ENCODE measurements around the gene LGI1.

The LGI1 gene

DNA sequence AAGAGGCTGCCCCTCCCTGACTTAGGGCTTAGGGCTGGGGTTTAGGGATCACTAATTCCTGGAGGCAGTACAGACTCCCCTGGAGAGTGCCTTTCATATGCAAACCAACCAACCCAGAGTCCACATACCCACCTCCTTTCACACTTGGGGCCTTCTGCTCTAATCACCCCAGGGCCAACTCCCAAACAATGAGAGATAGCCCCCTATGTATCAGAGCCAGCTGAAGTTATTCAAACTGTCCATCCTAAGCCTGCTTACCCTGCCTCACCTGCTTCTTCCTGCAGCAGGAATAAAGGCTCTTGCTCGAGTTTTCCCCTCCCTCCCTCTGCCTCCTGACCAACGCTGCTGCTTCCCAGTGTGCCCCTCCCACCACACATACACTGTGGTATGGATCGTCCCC lies 84.2 kb downstream of the LGI1 start:
- no peaks in the 10 kb centered on the region for H3K36me3 ChIP-seq
- H3K4me2 ChIP-seq: no peak overlapping the region
- TF ChIP-seq Cebpa-rat (IDR thresholded peaks at IDR 0.05): no peak

GRCh38 chr10:93844979-93845626 lies 87.4 kb downstream of the LGI1 start:
- H3K27me3 ChIP-seq: no peaks in the 10 kb centered on the region
- no peak overlapping the region for H3K4me3 ChIP-seq
- no peak overlapping the region for H3K9ac ChIP-seq
- H3K4me2 ChIP-seq: no peak overlapping the region
- no peak overlapping the region for H3K27ac ChIP-seq
- no peak for TF ChIP-seq Cebpa-rat (IDR thresholded peaks at IDR 0.05)
- no peaks in the 10 kb centered on the region for H4K20me1 ChIP-seq
- H3K4me1 ChIP-seq: peaks cover 6% of the 10 kb centered on the region; the same call in 1 of the 2 replicates
- H3K36me3 ChIP-seq: no peaks in the 10 kb centered on the region
- H3K9me3 ChIP-seq: peaks cover 14% of the 10 kb centered on the region; the same call in 1 of the 2 replicates

More for the DNA sequence above, 84.2 kb downstream of the LGI1 start:
- Histone ChIP-seq H3K27ac (no peak overlapping the region), H3K9me3 (peaks cover 6% of the 10 kb centered on the region; the same call in 1 of the 2 replicates), H3K4me3 (no peak overlapping the region), H3K27me3 (no peaks in the 10 kb centered on the region), H3K4me1 (peaks cover 6% of the 10 kb centered on the region; the same call in 1 of the 2 replicates), H3K9ac (no peak overlapping the region), H4K20me1 (no peaks in the 10 kb centered on the region)

Data from BLaER1 (cell line).